ENCODE measurements around the gene DNAH6.

DNAH6 gene

GRCh38 chr2:84821806-84822205 lies 305.5 kb downstream of the DNAH6 start:
- TF ChIP-seq ZFP30 (CRISPR knock-in tag; IDR thresholded peaks at IDR 0.05) (no peak), ZNF565 (CRISPR knock-in tag; conservative IDR thresholded peaks at IDR 0.05; ENCODE audit: low read depth) (no peak), ZNF8 (CRISPR knock-in tag; IDR thresholded peaks at IDR 0.05) (no peak)
- ATAC-seq: no peak; the same call in 2 of the 3 replicates

GRCh38 chr2:84823229-84823628 lies 306.9 kb downstream of the DNAH6 start:
- no peak for TF ChIP-seq ZNF8 (CRISPR knock-in tag; IDR thresholded peaks at IDR 0.05)
- no peak for ATAC-seq

- TF ChIP-seq ZFP3 (CRISPR knock-in tag; IDR thresholded peaks at IDR 0.05) (no peak), ZNF565 (CRISPR knock-in tag; conservative IDR thresholded peaks at IDR 0.05; ENCODE audit: low read depth) (no peak), POU6F1 (CRISPR knock-in tag; IDR thresholded peaks at IDR 0.05; ENCODE audit: borderline replicate concordance, low read depth) (no peak), TCF4 (CRISPR knock-in tag; IDR thresholded peaks at IDR 0.05; ENCODE audit: borderline replicate concordance) (no peak), OSR1 (CRISPR knock-in tag; IDR thresholded peaks at IDR 0.05) (no peak), TOX (CRISPR knock-in tag; IDR thresholded peaks at IDR 0.05; ENCODE audit: borderline replicate concordance) (no peak), ZNF8 (CRISPR knock-in tag; IDR thresholded peaks at IDR 0.05) (no peak), ARNTL (CRISPR knock-in tag; IDR thresholded peaks at IDR 0.05; ENCODE audit: borderline replicate concordance, low read depth) (no peak), ZC3H10 (CRISPR knock-in tag; IDR thresholded peaks at IDR 0.05) (no peak), PPARA (CRISPR knock-in tag; IDR thresholded peaks at IDR 0.05; ENCODE audit: borderline replicate concordance) (no peak)
- no peak for ATAC-seq
These were observed 307.5 kb downstream of the DNAH6 start for GRCh38 chr2:84823788-84824187.

- TF ChIP-seq SNAI2 (CRISPR knock-in tag; IDR thresholded peaks at IDR 0.05) (no peak), TOX (CRISPR knock-in tag; IDR thresholded peaks at IDR 0.05; ENCODE audit: borderline replicate concordance) (no peak), ZNF8 (CRISPR knock-in tag; IDR thresholded peaks at IDR 0.05) (no peak), BACH2 (CRISPR knock-in tag; IDR thresholded peaks at IDR 0.05; ENCODE audit: borderline replicate concordance) (no peak), TCF4 (CRISPR knock-in tag; IDR thresholded peaks at IDR 0.05; ENCODE audit: borderline replicate concordance) (no peak), ARNTL (CRISPR knock-in tag; IDR thresholded peaks at IDR 0.05; ENCODE audit: borderline replicate concordance, low read depth) (no peak), RARB (CRISPR knock-in tag; IDR thresholded peaks at IDR 0.05) (no peak), ESRRG (CRISPR knock-in tag; IDR thresholded peaks at IDR 0.05) (no peak), GLIS3 (CRISPR knock-in tag; IDR thresholded peaks at IDR 0.05) (no peak), POU6F1 (CRISPR knock-in tag; IDR thresholded peaks at IDR 0.05; ENCODE audit: borderline replicate concordance, low read depth) (no peak), ZFP30 (CRISPR knock-in tag; IDR thresholded peaks at IDR 0.05) (no peak), CSDC2 (CRISPR knock-in tag; IDR thresholded peaks at IDR 0.05) (no peak), ZNF565 (CRISPR knock-in tag; conservative IDR thresholded peaks at IDR 0.05; ENCODE audit: low read depth) (no peak)
- ATAC-seq: no peak
These were observed 311.8 kb downstream of the DNAH6 start for GRCh38 chr2:84827978-84828575.

GRCh38 chr2:84829693-84830092 lies 313.4 kb downstream of the DNAH6 start:
- no peak for ATAC-seq
- TF ChIP-seq BACH2 (CRISPR knock-in tag; IDR thresholded peaks at IDR 0.05; ENCODE audit: borderline replicate concordance) (no peak), CSDC2 (CRISPR knock-in tag; IDR thresholded peaks at IDR 0.05) (no peak), ZNF8 (CRISPR knock-in tag; IDR thresholded peaks at IDR 0.05) (no peak), ZC3H10 (CRISPR knock-in tag; IDR thresholded peaks at IDR 0.05) (no peak)

- peak; percentile 35; the same call in 2 of the 3 replicates for ATAC-seq
- TF ChIP-seq PATZ1 (CRISPR knock-in tag; IDR thresholded peaks at IDR 0.05; ENCODE audit: borderline replicate concordance) (no peak), SNAI2 (CRISPR knock-in tag; IDR thresholded peaks at IDR 0.05) (no peak), POU6F1 (CRISPR knock-in tag; IDR thresholded peaks at IDR 0.05; ENCODE audit: borderline replicate concordance, low read depth) (no peak), ISL1 (CRISPR knock-in tag; IDR thresholded peaks at IDR 0.05) (no peak), CREB5 (CRISPR knock-in tag; IDR thresholded peaks at IDR 0.05; ENCODE audit: low read depth) (no peak), ZNF70 (CRISPR knock-in tag; IDR thresholded peaks at IDR 0.05) (no peak), ARNTL (CRISPR knock-in tag; IDR thresholded peaks at IDR 0.05; ENCODE audit: borderline replicate concordance, low read depth) (no peak), PPARA (CRISPR knock-in tag; IDR thresholded peaks at IDR 0.05; ENCODE audit: borderline replicate concordance) (no peak), TOX (CRISPR knock-in tag; IDR thresholded peaks at IDR 0.05; ENCODE audit: borderline replicate concordance) (no peak), ZFP3 (CRISPR knock-in tag; IDR thresholded peaks at IDR 0.05) (no peak), ZFP30 (CRISPR knock-in tag; IDR thresholded peaks at IDR 0.05) (no peak), OSR1 (CRISPR knock-in tag; IDR thresholded peaks at IDR 0.05) (no peak), ZNF8 (CRISPR knock-in tag; IDR thresholded peaks at IDR 0.05) (no peak), BACH2 (CRISPR knock-in tag; IDR thresholded peaks at IDR 0.05; ENCODE audit: borderline replicate concordance) (no peak), ZNF565 (CRISPR knock-in tag; conservative IDR thresholded peaks at IDR 0.05; ENCODE audit: low read depth) (no peak)
These were observed 313.8 kb downstream of the DNAH6 start for GRCh38 chr2:84830095-84830494.

Data from SK-N-SH treated with all-trans-retinoic acid at 6 μM for 48 hours (cell line).